GM12878 (cell line): ENCODE measurements around the gene KIZ. TPM values are rescaled to one million over a fixed set of nuclear protein-coding genes. Genes with fewer than 3 reads are reported as not detected.

Source experiments
- ATAC-seq: fragments of 200-7000 bp; cut with Tn5 transposase; 3 replicates; pipeline ENCODE4 v1.9.1; 2020; ENCODE audit warnings: mild to moderate bottlenecking, moderate library complexity
- BruUV-seq: library from RNA; stranded (reverse); fragments of 400-500 nt; replicated peaks from 2 replicates; lab custom pipeline; 2021; lab: Mats Ljungman, UMichigan
- CTCF ChIA-PET: fragments of 300-600 bp; sonication (Branson Sonifier 250); formaldehyde crosslinking; extraction: SDS; loops from one replicate; lab custom pipeline; 2021; ENCODE audit warnings: inconsistent platforms; lab: Yijun Ruan, JAX
- POLR2A ChIA-PET: fragments of 350-600 bp; formaldehyde crosslinking; extraction: SDS; loops from one replicate; lab custom pipeline; 2021; ENCODE audit warnings: inconsistent platforms; lab: Charles Lee
- RAD21 ChIA-PET: fragments of 300-600 bp; sonication (Branson Sonifier 250); formaldehyde crosslinking; loops from one replicate; lab custom pipeline; 2023; ENCODE audit warnings: antibody characterized with exemption; ENCODE audit not compliant: unreplicated experiment; lab: Charles Lee
- SMC1A ChIA-PET: fragments of 300-600 bp; sonication (Branson Sonifier 250); formaldehyde crosslinking; loops from one replicate; lab custom pipeline; 2023; ENCODE audit not compliant: unreplicated experiment, uncharacterized antibody; lab: Charles Lee
- DNase-seq: peaks from one replicate; pipeline ENCODE4 v3.0.0-alpha.2; 2011; ENCODE audit warnings: low read depth, low spot score
- FAIRE-seq: peaks from 3 replicates; lab custom pipeline; 2011; peaks lifted over from hg19 to GRCh38; lab: Jason Lieb, UNC
- H2AFZ ChIP-seq: 2 replicates; pipeline ENCODE4 v1.6.0; 2011; ENCODE audit warnings: low read depth, low read length, control low read depth; ENCODE audit not compliant: control insufficient read depth
- H3K27ac ChIP-seq: 2 replicates; pipeline ENCODE4 v1.5.1; 2011; ENCODE audit warnings: control low read depth; ENCODE audit not compliant: control insufficient read depth, insufficient read depth
- H3K27me3 ChIP-seq, 2 experiments: replicated peaks in 1 of 2; 2 replicates each; pipeline versions ENCODE4 v1.6.0 to v1.6.1; 2011; ENCODE audit warnings: low read length in 1 of 2; ENCODE audit not compliant: control insufficient read depth in 2 of 2, insufficient read depth in 2 of 2
- H3K36me3 ChIP-seq, 2 experiments: 2 replicates each; pipeline ENCODE4 v1.5.1; 2011; ENCODE audit warnings: low read length in 1 of 2; ENCODE audit not compliant: control insufficient read depth in 2 of 2, insufficient read depth in 2 of 2
- H3K4me1 ChIP-seq: 2 replicates; pipeline ENCODE4 v1.6.1; 2011; ENCODE audit warnings: mild to moderate bottlenecking, low read length, moderate library complexity, mixed read lengths; ENCODE audit not compliant: control insufficient read depth, insufficient read depth
- H3K4me2 ChIP-seq: 2 replicates; pipeline ENCODE4 v1.6.0; 2011; ENCODE audit warnings: control low read depth; ENCODE audit not compliant: control insufficient read depth, insufficient read depth
- H3K4me3 ChIP-seq: fragments of 200-600 bp; sonication (generic); 2 replicates; pipeline ENCODE4 v1.5.1; 2016
- H3K79me2 ChIP-seq: 2 replicates; pipeline ENCODE4 v1.6.0; 2011; ENCODE audit warnings: low read length; ENCODE audit not compliant: control insufficient read depth, insufficient read depth
- H3K9ac ChIP-seq: 2 replicates; pipeline ENCODE4 v1.8.0; 2011; ENCODE audit warnings: low read length, control low read depth, mixed read lengths; ENCODE audit not compliant: control insufficient read depth, insufficient read depth
- H3K9me3 ChIP-seq: replicated peaks from 3 replicates; pipeline ENCODE4 v1.5.1; 2011; ENCODE audit warnings: mild to moderate bottlenecking, low read length; ENCODE audit not compliant: control insufficient read depth, insufficient read depth
- H4K20me1 ChIP-seq: 2 replicates; pipeline ENCODE4 v1.6.0; 2011; ENCODE audit not compliant: control insufficient read depth, insufficient read depth
- BRCA1 ChIP-seq: IDR thresholded peaks from 2 replicates; pipeline ENCODE4 v1.6.1; 2011; ENCODE audit warnings: low read depth, low read length, improper control_type of control experiment
- CBFB ChIP-seq: IDR thresholded peaks from 2 replicates; pipeline ENCODE4 v1.6.1; 2016; ENCODE audit warnings: antibody characterized with exemption, low read depth
- CEBPB ChIP-seq, 2 experiments: fragments of 150-350 bp in 1 of 2; IDR thresholded peaks; 2 replicates each; pipeline ENCODE4 v1.6.1; 2012 to 2014; ENCODE audit warnings: low read depth in 2 of 2, low read length in 2 of 2, borderline replicate concordance in 1 of 2, inconsistent platforms in 1 of 2
- CREB1 ChIP-seq: IDR thresholded peaks from 2 replicates; pipeline ENCODE4 v1.6.1; 2012; ENCODE audit warnings: low read depth, mild to moderate bottlenecking, inconsistent platforms
- EP300 ChIP-seq, 2 experiments: fragments of 150-350 bp in 1 of 2; IDR thresholded peaks; 2 replicates each; pipeline ENCODE4 v1.6.1; 2011 to 2012; ENCODE audit warnings: low read depth in 2 of 2, low read length in 2 of 2, borderline replicate concordance in 1 of 2, improper control_type of control experiment in 1 of 2, inconsistent platforms in 1 of 2; ENCODE audit not compliant: control insufficient read depth in 1 of 2
- IKZF2 ChIP-seq, 2 experiments: fragments of 450-650 bp; IDR thresholded peaks; 2 replicates each; pipeline ENCODE4 v1.6.1; 2017; ENCODE audit warnings: mild to moderate bottlenecking in 2 of 2, moderate library complexity in 2 of 2
- MEF2A ChIP-seq: IDR thresholded peaks from 2 replicates; pipeline ENCODE4 v1.6.1; 2011; ENCODE audit warnings: low read depth, mild to moderate bottlenecking, low read length, moderate library complexity; ENCODE audit not compliant: insufficient read depth
- SRF ChIP-seq, 2 experiments: IDR thresholded peaks; 2 replicates each; pipeline ENCODE4 v1.6.1; 2011; ENCODE audit warnings: low read depth in 2 of 2, low read length in 2 of 2, mild to moderate bottlenecking in 1 of 2, moderate library complexity in 1 of 2
- SUZ12 ChIP-seq: fragments of 200-600 bp; sonication (generic); IDR thresholded peaks from one replicate; pipeline ENCODE4 v1.6.1; 2018; ENCODE audit warnings: antibody characterized with exemption, mild to moderate bottlenecking; ENCODE audit not compliant: unreplicated experiment
- WRNIP1 ChIP-seq: IDR thresholded peaks from 2 replicates; pipeline ENCODE4 v1.6.1; 2011; ENCODE audit warnings: low read depth, low read length, improper control_type of control experiment, borderline replicate concordance
- ZNF207 ChIP-seq: fragments of 450-650 bp; IDR thresholded peaks from 2 replicates; pipeline ENCODE4 v1.6.1; 2014; ENCODE audit warnings: antibody characterized with exemption, mild to moderate bottlenecking, borderline replicate concordance
- WGBS: methylation state at CpG from one replicate; pipeline ENCODE4 v1.1.6; 2016; ENCODE audit warnings: low lambda C conversion rate; ENCODE audit not compliant: insufficient replicate concordance, insufficient coverage; ENCODE audit errors: missing lambda C conversion rate; 5-methylcytosine and 5-hydroxymethylcytosine counted together
- in situ Hi-C: fragments of 300-500 bp; cut with MboI; formaldehyde crosslinking; loops from 9 replicates; pipeline ENCODE4 v1.14.3; 2018; ENCODE audit warnings: mixed read lengths
- intact Hi-C: fragments of 100-400 bp; cut with micrococcal nuclease; formaldehyde crosslinking; loops from one replicate; pipeline ENCODE4 v1.14.2; 2022; ENCODE audit not compliant: unreplicated experiment
- polyA plus RNA-seq, 11 experiments: library from polyadenylated mRNA; depleted of rRNA in 4 of 11; unstranded in 6 of 11; stranded (reverse) in 5 of 11; fragments of >200 nt; fragmentation: Nextera tagmentation in 4 of 11; fragmentation: Illumina TruSeq in 1 of 11; extraction: Ambion mirVana in 4 of 11; extraction: Trizol in 1 of 11; gene quantifications; 1 replicate in 1 of 11; 2 replicates in 10 of 11; pipeline versions ENCODE4 v1.2.1 to v1.2.3, GENCODE V29; 2011 to 2016; ENCODE audit warnings: inconsistent platforms in 2 of 11, missing spikeins in 2 of 11, low read depth in 1 of 11
- total RNA-seq, 4 experiments: library from RNA; depleted of rRNA in 3 of 4; stranded (reverse); fragments of >200 nt in 3 of 4; fragmentation: Illumina TruSeq in 1 of 4; extraction: Trizol in 1 of 4; gene quantifications; 2 replicates each; pipeline versions ENCODE4 v1.2.1 to v1.2.3, GENCODE V29; 2013 to 2021
- TF ChIP-seq, protein P1 (sequence below): fragments of 450-650 bp; IDR thresholded peaks from 2 replicates; pipeline ENCODE4 v1.6.1; 2016; ENCODE audit warnings: mild to moderate bottlenecking
- TF ChIP-seq, protein P2 (sequence below): fragments of 450-650 bp; formaldehyde crosslinking; IDR thresholded peaks from 2 replicates; pipeline ENCODE4 v1.4.0; 2022; ENCODE audit warnings: mild to moderate bottlenecking, moderate library complexity
- TF ChIP-seq, protein P3 (sequence below): fragments of 450-650 bp; IDR thresholded peaks from 2 replicates; pipeline ENCODE4 v1.6.1; 2014; ENCODE audit warnings: mild to moderate bottlenecking
- TF ChIP-seq, protein P4 (sequence below): fragments of 450-650 bp; IDR thresholded peaks from 2 replicates; pipeline ENCODE4 v1.6.1; 2017; ENCODE audit warnings: borderline replicate concordance

Gene KIZ
- total and polyA plus RNA-seq, 10 of the 15 experiments (the other 5 are each of a cell fraction or from before 2014, with no cell fraction given), result 2.7 to 11.0 (median 7.3) TPM

- POLR2A ChIA-PET, result no interaction called here
- Histone ChIP-seq H3K9ac (no peak overlapping the region), H3K36me3 (no peaks in the 10 kb centered on the region), H3K9me3 (no peaks in the 10 kb centered on the region), H3K4me1 (no peaks in the 10 kb centered on the region), H3K4me2 (no peak overlapping the region), H2AFZ (no peak overlapping the region), H3K4me3 (no peak overlapping the region), H3K27ac (no peak overlapping the region), H4K20me1 (no peaks in the 10 kb centered on the region), H3K27me3 (no peaks in the 10 kb centered on the region; a peak in 2 of 4 replicates), H3K79me2 (no peaks in the 10 kb centered on the region)
- CTCF ChIA-PET, result no interaction called here
- no peak for ATAC-seq
- in situ Hi-C loops (no loop called here), intact Hi-C loops (no loop called here)
- DNase-seq, result no peak
- no TSS peak for BruUV-seq
- TF ChIP-seq, protein P1, sequence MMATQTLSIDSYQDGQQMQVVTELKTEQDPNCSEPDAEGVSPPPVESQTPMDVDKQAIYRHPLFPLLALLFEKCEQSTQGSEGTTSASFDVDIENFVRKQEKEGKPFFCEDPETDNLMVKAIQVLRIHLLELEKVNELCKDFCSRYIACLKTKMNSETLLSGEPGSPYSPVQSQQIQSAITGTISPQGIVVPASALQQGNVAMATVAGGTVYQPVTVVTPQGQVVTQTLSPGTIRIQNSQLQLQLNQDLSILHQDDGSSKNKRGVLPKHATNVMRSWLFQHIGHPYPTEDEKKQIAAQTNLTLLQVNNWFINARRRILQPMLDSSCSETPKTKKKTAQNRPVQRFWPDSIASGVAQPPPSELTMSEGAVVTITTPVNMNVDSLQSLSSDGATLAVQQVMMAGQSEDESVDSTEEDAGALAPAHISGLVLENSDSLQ, result no peak
- no peak for TF ChIP-seq MEF2A
- TF ChIP-seq ZNF207, result no peak
- no peak for TF ChIP-seq CBFB
- TF ChIP-seq, protein P2, sequence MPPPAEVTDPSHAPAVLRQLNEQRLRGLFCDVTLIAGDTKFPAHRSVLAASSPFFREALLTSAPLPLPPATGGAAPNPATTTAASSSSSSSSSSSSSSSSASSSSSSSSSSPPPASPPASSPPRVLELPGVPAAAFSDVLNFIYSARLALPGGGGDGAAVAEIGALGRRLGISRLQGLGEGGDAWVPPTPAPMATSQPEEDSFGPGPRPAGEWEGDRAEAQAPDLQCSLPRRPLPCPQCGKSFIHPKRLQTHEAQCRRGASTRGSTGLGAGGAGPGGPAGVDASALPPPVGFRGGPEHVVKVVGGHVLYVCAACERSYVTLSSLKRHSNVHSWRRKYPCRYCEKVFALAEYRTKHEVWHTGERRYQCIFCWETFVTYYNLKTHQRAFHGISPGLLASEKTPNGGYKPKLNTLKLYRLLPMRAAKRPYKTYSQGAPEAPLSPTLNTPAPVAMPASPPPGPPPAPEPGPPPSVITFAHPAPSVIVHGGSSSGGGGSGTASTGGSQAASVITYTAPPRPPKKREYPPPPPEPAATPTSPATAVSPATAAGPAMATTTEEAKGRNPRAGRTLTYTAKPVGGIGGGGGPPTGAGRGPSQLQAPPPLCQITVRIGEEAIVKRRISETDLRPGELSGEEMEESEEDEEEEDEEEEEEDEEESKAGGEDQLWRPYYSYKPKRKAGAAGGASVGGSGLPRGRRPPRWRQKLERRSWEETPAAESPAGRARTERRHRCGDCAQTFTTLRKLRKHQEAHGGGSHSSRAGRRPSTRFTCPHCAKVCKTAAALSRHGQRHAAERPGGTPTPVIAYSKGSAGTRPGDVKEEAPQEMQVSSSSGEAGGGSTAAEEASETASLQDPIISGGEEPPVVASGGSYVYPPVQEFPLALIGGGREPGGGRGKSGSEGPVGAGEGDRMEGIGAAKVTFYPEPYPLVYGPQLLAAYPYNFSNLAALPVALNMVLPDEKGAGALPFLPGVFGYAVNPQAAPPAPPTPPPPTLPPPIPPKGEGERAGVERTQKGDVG (CRISPR knock-in tag), result no peak
- TF ChIP-seq SRF (IDR thresholded peaks at IDR 0.05; ENCODE audit: low read depth in 2 of 2, low read length in 2 of 2), result no peak
- TF ChIP-seq, protein P3, sequence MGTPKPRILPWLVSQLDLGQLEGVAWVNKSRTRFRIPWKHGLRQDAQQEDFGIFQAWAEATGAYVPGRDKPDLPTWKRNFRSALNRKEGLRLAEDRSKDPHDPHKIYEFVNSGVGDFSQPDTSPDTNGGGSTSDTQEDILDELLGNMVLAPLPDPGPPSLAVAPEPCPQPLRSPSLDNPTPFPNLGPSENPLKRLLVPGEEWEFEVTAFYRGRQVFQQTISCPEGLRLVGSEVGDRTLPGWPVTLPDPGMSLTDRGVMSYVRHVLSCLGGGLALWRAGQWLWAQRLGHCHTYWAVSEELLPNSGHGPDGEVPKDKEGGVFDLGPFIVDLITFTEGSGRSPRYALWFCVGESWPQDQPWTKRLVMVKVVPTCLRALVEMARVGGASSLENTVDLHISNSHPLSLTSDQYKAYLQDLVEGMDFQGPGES, result no peak
- TF ChIP-seq BRCA1, result no peak
- TF ChIP-seq, protein P4, sequence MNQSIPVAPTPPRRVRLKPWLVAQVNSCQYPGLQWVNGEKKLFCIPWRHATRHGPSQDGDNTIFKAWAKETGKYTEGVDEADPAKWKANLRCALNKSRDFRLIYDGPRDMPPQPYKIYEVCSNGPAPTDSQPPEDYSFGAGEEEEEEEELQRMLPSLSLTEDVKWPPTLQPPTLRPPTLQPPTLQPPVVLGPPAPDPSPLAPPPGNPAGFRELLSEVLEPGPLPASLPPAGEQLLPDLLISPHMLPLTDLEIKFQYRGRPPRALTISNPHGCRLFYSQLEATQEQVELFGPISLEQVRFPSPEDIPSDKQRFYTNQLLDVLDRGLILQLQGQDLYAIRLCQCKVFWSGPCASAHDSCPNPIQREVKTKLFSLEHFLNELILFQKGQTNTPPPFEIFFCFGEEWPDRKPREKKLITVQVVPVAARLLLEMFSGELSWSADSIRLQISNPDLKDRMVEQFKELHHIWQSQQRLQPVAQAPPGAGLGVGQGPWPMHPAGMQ, result no peak
- TF ChIP-seq CEBPB (IDR thresholded peaks at IDR 0.05; ENCODE audit: borderline replicate concordance in 1 of 2, low read depth in 2 of 2, low read length in 2 of 2), result no peak
- no peak for TF ChIP-seq SUZ12
- TF ChIP-seq EP300 (IDR thresholded peaks at IDR 0.05; ENCODE audit: borderline replicate concordance in 1 of 2, control insufficient read depth in 1 of 2, low read depth in 2 of 2, low read length in 2 of 2), result no peak
- TF ChIP-seq IKZF2 (IDR thresholded peaks at IDR 0.05), result no peak
- no peak for TF ChIP-seq CREB1
- no peak for TF ChIP-seq WRNIP1
- FAIRE-seq, result no peak
- 32% methylated on average over 4 of the region's 4 CpGs for WGBS
- SMC1A ChIA-PET, result interaction anchor here (0.6 kb wide), 1 partner anchor 19 kb away, joined by 4 read pairs; no protein-coding TSS in a partner anchor
- RAD21 ChIA-PET, result no interaction called here
These were observed 8.4 kb upstream of the KIZ start for GRCh38 chr20:21117521-21117920.
